Measurements from ENCODE around the gene DUSP7.

DUSP7 gene

DNA sequence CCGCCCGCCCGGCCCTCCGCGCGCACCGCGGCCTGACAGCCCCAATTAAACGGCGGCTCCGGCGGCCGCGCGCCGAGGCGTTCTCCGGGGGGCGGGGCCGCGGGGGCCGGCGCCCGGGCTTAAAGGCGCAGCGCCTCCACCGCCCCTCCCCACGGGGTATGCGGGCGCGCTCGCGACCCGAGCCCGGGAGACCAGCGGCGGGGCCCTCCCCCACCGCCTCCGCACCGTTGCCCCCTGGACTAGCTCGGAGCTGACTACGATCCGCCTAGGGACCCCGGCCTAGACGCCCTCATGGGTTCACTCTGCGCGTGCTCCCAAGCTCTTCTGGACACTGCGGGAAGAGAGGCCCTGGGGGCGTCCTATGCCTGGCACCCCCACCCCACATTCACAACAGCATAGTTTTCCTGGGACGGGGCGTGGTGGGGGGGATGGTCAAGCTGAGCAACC is at the start of gene DUSP7:
DUSP7 (minus strand) TSS at position 51 of the 447 bp plus-strand sequence. CDS start 205 bp downstream, outside the sequence.
- DNase-seq, result peak; percentile 83

DNA sequence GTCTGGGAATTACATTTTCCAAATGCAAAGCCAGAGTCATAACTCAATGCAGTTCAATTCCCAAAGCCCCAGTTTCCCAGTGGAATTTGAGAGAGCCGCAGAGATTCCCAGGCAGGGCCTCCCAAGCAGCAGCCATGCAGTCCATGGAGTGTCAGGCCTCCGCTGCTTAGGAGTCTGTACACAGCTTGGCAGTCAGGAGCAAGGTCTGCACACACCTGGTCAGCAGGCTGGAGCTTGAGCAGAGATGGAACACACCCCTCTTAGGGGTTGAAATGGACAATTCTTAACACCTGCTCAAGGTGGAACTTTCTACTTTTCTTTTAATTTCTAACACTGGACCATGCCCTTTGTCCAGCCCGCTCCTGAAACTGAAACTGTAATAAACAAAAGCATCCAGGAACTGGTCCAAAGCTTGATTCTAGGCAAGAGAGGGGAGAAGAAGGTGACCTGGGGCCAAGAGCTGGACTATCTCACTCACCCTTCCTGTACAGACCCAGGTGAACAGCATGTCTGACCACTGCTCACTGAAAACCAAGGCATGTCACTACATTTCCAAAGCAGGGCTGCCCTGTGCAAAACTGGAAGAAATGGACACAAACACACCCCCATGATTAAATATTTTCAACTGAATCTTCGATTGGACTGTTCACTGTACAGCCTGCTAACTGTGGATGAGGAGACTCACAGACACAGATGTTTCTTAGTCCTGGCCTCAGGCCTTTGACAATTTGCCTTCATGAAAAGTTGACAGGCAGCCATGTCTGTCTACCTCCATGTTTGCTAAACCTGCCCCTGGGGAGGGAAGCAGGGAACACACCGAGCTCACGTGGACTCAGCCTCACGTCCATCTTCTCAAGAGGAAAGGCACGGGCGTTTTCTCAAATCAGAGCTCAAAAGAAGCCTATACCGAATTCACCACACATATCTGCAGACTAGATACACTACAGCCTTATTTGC is 48.6 kb upstream of the DUSP7 start:
- no peak for DNase-seq

- no peak for DNase-seq
Measured at GRCh38 chr3:52102934-52103333, 46.6 kb upstream of the DUSP7 start.

DNA sequence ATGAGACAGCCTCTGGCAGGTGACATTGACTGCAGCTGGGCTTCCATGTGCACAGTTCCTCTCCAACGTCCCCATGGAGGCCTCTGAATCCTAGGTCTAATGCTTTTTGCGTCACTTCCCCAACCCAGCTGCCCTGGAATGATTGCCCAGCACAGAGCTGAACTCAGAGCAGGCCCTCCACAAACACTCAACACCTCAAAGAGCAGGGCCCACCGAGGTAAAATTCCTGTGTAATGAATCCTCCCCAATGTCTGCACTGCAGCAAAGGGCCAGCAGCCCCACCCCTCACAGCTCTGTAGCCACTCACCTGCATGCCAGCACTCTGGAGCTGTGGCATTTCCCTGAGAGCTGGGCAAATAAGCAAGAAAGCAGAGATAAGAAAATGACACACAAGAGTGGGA is 42.6 kb upstream of the DUSP7 start:
- DNase-seq, result peak; percentile 65

DNA sequence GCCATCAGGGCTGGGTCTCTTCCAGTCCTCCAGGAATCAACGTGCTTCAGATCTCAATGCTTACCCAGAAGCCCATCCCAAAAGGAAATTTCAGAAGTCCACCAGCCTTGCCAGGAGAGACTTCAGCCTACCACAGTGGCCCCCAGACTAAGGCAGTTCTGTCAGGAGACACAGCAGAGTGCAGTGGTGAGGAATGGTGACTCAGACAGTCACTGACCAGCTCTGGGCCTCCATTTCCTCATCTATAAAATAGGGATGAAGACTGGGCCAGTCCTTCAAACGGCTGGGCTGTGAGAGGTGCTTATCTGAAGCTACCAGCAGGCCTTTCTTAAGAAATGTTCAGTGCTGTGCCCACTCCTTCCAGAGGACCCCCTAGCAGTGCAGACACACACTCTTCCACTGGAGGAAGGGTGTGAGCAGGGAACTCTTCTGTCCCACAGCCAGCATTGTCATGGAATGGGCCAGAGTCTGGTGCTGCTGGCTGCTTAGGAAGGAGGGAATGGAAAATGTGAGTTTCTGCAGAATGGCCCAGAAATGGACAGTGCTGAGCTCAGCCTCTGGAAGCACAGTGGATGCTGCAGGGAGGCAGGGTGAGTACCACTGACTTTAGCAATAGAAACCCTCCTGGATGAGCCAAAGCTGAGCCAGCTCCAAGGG is 41.6 kb upstream of the DUSP7 start:
- DNase-seq, result peak; percentile 55

GRCh38 chr3:52095990-52096775 is 39.8 kb upstream of the DUSP7 start:
- DNase-seq, result peak; percentile 6

GRCh38 chr3:52094571-52095485 is 38.5 kb upstream of the DUSP7 start:
- DNase-seq, result peak; percentile 11

DNA sequence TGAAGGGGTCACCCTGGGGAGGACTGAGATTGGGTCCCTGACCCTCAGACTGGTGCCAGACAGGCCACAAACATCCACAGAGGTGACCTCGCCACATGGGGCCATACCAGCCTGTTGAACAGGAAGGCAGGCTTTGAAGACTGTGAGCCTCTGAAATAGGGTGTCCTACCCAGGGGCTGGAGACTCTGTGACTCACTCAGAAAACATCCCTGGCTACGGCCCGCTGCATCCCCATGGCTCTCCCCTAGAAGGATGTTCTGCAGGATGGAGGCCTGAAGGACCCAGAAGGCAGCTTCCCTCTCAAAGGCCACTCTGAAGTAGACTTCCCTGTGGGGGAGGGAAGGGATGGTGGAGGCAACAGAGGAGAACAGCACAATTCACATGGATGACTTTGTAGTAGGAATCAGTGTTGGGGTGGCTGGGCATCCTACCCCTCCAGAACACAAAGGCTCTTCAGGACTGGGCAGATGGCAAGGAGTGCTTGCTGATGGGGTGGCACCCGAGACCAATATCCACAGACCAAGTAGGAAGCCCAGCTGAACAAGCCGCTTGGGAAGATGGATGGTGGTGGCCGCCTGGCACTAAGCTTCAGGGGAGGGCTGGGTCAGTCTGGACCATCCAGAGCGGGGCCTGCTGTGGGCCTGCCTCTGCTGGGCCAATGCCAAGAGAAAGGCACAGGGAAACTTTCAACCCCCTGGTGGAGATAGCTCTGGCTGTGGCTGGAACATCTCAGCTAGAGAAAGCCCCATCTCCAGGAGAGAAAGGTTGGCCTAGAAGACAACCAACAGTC is 37.6 kb upstream of the DUSP7 start:
- DNase-seq, result peak; percentile 15

DNA sequence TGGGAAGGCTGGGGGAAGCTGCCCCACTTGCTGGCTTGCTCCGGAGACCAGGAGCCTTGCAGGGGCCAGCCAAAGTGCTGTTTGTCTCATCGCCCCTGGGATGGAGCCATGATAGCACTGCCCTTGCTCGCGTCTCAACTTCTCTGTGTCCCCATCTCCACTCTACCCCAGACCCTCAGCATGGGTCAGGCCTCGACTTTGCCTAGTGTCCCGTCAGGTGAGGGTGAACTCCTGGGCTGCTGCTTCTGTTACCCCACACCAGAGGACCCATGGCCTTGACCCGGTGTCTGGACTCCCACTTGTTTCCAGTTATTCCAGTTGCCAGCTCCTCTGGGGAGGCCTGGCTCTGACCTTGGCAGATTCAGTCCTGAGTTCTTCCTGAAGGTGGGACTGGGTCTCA is 36.5 kb upstream of the DUSP7 start:
- DNase-seq, result peak; percentile 17

DNA sequence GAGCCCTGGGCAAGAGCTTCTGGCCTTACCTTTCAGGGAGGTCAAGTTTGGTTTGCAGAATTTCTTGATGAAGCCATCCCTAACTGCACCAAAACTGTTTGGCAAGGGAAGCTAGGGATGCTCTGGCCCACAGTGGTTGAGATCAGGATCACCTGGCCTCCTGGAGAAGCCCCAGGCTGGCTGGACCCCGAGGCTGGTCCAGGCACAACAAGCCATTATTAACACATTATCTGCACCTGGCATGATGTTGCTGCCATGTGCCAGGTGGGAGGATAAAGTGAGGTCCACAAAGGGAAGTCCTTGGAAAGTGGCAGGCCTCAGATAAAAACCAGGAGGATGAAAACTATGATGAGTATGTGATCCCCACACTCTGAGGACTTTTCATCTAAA is 35.9 kb upstream of the DUSP7 start:
- DNase-seq, result peak; percentile 12

DNA sequence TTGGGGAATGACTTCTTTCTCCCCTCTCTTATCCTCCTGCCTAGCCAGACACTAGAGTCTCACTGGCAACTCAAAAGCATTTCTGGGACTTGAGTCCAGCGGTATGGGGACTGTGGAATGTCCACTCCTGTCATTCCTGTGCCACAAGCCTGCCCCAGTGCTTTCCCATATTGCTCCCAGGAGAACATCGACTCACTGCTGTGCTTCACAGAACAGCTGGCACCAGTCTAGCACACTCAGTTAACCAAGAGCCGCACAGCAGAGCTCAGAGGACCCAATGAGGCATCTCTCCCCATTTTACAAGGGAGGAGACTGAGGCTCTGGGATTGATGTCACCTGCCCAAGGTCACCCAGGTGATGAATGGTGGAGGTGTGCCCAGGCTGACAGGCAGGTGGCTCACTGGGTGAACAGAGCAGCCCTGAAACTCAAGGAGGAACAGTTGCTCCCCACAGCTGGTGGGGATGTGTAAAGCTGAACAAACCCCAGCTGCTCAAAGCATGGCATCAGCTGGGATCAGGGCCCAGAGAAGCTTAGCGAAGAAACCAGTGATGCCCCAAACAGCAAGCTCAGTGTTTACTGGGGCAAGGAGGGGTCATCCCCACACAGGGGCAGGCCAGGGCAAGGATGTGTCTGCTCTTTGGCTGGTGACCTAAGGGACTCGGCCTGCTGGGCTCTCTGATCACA is 35.4 kb upstream of the DUSP7 start:
- peak; percentile 71 for DNase-seq

- peak; percentile 34 for DNase-seq
Measured at GRCh38 chr3:52090933-52091468, 34.6 kb upstream of the DUSP7 start.

GRCh38 chr3:52090131-52090932 is 34.0 kb upstream of the DUSP7 start:
- DNase-seq, result peak; percentile 84

DNA sequence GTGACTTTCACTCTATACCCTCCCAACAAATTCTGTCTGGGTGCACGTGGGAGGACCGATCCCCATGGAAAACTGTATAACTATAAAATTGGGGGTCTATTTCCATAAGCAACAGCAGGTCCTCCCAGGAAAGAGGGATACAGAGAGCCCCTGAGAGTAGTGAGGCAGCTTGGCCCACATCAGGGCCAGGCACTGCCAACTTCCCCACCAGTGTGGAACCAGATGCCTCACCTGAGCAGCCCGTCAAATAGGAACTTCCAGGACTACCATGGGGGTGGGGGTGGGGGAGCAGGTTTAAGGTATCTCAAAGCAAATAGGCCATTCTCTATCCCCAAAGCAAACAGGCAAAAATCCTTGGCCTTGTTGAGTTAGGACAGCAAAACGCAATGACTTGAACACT is 33.3 kb upstream of the DUSP7 start:
- DNase-seq, result no peak

- peak; percentile 69 for DNase-seq
Measured at GRCh38 chr3:52088445-52089367, 32.3 kb upstream of the DUSP7 start.

DNA sequence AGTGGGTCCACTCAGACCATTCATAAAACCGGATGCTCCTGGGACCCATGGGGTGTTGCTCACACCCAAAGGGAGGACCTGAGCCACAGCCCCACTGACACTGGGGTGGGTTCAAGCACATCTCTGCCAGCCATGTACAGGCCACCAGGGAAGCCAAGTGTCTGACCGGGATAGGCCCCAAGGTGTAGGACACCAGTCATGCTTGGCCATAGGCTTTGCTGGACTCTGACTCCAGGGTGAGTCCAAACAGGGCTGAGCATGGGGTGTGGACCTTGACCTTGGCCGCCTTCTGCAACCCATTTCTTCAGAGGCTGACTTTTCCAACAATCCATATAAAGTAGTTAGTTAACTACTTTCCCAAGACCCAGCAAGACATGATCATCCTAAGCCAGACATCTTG is 31.4 kb upstream of the DUSP7 start:
- DNase-seq, result peak; percentile 18

- peak; percentile 61 for DNase-seq
Measured at GRCh38 chr3:52086976-52087663, 30.7 kb upstream of the DUSP7 start.

DNA sequence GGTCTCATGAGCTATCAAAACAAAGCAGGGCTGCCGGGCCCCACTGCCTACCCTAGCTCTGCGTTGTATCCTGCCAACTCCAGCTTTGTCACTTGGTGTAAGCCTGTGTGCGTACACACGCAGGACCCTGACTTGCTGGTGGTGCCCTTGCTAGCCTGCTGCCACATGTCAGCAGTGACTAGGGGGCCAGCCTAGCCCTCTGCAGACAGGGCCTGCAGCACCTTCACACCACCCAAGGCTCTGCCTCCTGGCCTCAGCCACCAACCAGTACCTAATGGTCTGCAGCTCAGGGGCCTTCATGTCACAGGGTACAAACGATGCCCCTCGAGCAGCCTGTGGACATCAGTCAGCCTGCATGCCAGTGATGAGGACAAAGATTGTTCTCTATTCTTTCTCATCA is 30.1 kb upstream of the DUSP7 start:
- peak; percentile 20 for DNase-seq
